Activated T-cell treated with anti-CD3 and anti-CD28 coated beads, Interleukin-2, amount 50 U/mL, for 72 hours (primary cell): ENCODE measurements around the gene CHMP1A. TPM values are rescaled to one million over a fixed set of nuclear protein-coding genes. Genes with fewer than 3 reads are reported as not detected.

Experiments used
- ATAC-seq, 2 donors: fragments of 150-1000 bp; cut with Tn5 transposase; replicated peaks in 1 of 2; 2 replicates each; pipeline ENCODE4 v1.10.0; 2021; ENCODE audit warnings: moderate library complexity in 2 of 2, mild to moderate bottlenecking in 1 of 2
- DNase-seq, 2 donors: peaks; one replicate each; pipeline ENCODE4 v3.0.0; 2021 to 2022; ENCODE audit warnings: mixed read lengths in 1 of 2
- H3K27ac Mint-ChIP-seq: one replicate; pipeline ENCODE4 v1.8.0; 2022; ENCODE audit warnings: mild to moderate bottlenecking, moderate library complexity, mixed read lengths
- H3K27me3 Mint-ChIP-seq: one replicate; pipeline ENCODE4 v1.8.0; 2022; ENCODE audit warnings: low read depth, mixed read lengths
- H3K36me3 Mint-ChIP-seq, 2 donors: one replicate each; pipeline ENCODE4 v1.8.0; 2022; ENCODE audit warnings: mixed read lengths in 2 of 2, mild to moderate bottlenecking in 1 of 2; ENCODE audit not compliant: insufficient read depth in 2 of 2
- H3K4me1 Mint-ChIP-seq: one replicate; pipeline ENCODE4 v1.8.0; 2022; ENCODE audit warnings: low read depth, mixed read lengths
- H3K4me3 Mint-ChIP-seq, 2 donors: one replicate each; pipeline ENCODE4 v1.8.0; 2022; ENCODE audit warnings: mild to moderate bottlenecking in 2 of 2, mixed read lengths in 2 of 2, moderate library complexity in 2 of 2
- H3K9me3 Mint-ChIP-seq, 2 donors: one replicate each; pipeline ENCODE4 v1.8.0; 2022; ENCODE audit warnings: mixed read lengths in 2 of 2
- total RNA-seq, 2 donors: library from RNA; stranded (reverse); gene quantifications; one replicate each; pipeline ENCODE4 v1.2.3, GENCODE V29; 2022

CHMP1A gene
- total RNA-seq, 2 donors from 2014 or later: 65.0 to 68.1 TPM

DNA sequence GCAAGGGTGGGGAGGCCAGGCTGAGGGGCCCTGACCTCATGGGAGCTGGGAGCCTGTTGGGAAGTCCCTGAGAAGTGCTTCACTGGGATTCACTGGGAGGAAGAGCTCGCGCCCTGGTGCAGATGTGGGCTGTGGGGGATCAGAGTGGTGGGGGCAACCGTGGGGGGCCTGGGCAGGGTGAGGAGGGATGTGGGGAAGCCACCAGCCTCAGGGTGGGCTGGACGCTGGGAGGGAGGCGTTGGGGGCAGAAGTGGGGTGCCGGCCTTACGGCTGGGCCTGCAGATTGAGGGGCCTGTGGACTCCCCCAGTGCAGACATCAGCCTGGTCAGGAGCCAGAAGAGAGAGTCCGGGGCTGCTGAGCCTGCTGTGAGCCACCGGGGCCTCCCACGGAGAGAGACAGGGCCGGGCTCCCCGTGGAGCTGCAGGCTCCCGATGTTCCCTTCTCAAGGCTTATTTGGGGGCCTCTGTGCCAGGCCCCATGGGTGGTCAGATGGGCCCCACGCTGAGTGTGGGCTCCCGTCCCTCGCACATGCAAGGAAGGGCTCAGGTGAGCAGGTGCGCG is 36.3 kb downstream of the CHMP1A start:
- DNase-seq (no peak), ATAC-seq (no peak)
- Mint-ChIP-seq H3K36me3 (peaks cover 0 to 2% of the 10 kb centered on the region in 2 donors), H3K4me1 (peaks cover 10% of the 10 kb centered on the region), H3K27ac (no peak overlapping the region), H3K27me3 (no peaks in the 10 kb centered on the region), H3K4me3 (no peak overlapping the region), H3K9me3 (peaks cover 2% of the 10 kb centered on the region in 2 donors)

DNA sequence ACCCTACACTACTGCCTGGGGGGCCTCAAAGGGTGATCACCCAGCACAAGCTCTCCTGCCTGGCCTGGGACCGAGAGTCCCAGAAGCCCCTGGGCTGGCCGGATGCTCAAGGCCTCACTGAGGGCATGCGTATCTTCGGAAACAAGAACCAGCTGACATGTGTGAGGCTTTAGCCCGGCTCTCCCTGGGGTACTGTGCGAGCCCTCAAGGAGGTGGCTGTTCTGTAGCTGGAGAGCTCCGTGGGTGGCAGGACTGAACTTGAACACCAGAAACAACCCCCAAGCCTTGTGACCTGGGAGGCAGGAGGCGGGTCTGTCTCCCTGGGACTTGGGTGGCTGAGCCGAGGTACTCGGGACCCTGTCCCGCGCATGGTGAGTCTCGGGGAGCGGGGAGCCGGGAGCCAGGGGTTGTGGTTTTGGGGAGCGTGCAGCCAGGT is 37.1 kb downstream of the CHMP1A start:
- H3K27me3 Mint-ChIP-seq: no peaks in the 10 kb centered on the region
- no peak overlapping the region for H3K4me3 Mint-ChIP-seq
- H3K9me3 Mint-ChIP-seq: peaks cover 2% of the 10 kb centered on the region in 2 donors
- H3K36me3 Mint-ChIP-seq: peaks cover 0 to 2% of the 10 kb centered on the region in 2 donors
- no peak overlapping the region for H3K27ac Mint-ChIP-seq
- no peak for ATAC-seq
- peaks cover 10% of the 10 kb centered on the region for H3K4me1 Mint-ChIP-seq
- no peak for DNase-seq

DNA sequence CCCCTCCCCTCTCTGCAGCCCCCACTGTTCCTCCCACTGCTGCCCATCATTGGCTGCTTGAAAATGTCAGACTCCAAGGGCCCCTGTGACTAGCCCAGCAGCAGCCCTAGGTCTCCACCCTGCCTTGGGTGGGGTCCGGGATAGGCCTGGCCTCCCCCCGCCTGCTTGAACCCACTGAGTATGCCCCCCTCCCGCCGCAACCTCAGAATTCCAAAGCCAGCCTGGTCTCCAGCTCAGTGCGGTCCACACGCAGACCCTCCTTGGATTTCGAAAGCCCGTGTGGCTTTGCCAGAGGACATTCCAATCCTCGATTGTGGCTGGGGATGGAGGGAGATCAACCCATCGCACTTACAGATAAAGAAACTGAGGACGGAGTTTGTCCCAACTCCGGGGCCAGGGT is 37.7 kb downstream of the CHMP1A start:
- peaks cover 10% of the 10 kb centered on the region for H3K4me1 Mint-ChIP-seq
- no peaks in the 10 kb centered on the region for H3K27me3 Mint-ChIP-seq

DNA sequence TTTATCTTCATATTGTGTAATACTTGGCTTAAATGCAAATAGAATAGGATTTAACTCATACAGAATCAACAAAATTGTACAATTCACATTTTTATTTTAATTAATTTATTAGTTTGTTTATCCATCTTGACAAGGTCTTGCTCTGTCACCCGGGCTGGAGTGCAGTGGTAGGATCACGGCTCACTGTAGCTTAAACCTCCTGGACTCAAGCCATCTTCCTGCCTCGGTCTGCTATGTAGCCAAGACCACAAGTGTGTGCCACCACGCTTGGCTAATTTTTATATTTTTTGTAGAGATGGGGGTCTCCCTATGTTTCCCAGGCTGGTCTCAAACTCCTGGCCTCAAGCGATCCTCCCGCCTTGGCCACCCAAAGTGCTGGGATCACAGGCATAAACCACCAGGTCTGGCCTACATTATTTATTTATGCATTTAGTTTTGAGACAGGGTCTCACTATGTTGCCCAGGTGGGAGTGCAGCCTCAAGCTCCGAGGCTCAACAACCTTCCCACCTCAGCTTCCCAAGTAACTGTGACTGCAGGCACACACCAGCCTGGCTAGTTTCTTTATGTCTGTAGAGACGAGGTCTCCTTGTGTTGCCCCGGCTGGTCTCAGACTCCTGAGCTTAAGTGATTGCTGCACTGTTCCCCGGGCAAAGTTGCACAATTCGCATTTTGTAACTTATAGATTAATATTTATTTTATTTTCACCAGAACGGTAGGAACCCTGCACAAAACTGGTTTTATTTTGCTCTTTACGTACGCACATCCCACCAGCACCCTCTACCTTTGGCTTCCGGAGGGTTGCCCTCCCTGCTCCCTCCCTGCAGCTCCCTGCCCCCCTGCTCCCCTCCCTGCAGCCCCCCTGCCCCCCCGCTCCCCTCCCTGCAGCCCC is 39.2 kb downstream of the CHMP1A start:
- Mint-ChIP-seq H3K36me3 (peaks cover 0 to 2% of the 10 kb centered on the region in 2 donors), H3K9me3 (peaks cover 2% of the 10 kb centered on the region in 2 donors), H3K4me3 (no peak overlapping the region), H3K4me1 (peaks cover 10% of the 10 kb centered on the region), H3K27ac (no peak overlapping the region), H3K27me3 (no peaks in the 10 kb centered on the region)
- DNase-seq (no peak), ATAC-seq (no peak)

More for the DNA sequence above, 37.7 kb downstream of the CHMP1A start:
- ATAC-seq (no peak), DNase-seq (no peak)
- Mint-ChIP-seq H3K36me3 (peaks cover 0 to 2% of the 10 kb centered on the region in 2 donors), H3K9me3 (peaks cover 2% of the 10 kb centered on the region in 2 donors), H3K27ac (no peak overlapping the region), H3K4me3 (no peak overlapping the region)

DNA sequence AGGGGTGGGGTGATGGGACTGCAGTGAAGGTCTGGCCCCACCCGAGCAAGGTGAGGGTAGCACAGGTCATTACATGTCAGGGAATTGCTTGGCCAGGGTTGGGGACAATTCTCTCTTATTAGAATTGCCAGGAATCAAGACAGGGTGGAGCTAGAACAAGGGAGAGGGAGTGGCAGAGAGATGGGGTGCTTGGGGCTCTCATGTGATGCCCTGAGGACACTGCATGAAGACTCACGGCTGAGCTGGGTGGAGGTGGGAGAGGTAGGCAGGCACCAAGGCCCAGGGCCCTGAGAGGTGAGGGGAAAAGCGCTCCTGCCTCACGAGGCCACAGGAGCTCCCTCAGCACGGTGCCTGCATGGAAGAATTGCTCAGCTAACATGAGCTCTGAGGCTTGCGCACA is 40.5 kb downstream of the CHMP1A start:
- no peak for ATAC-seq

DNA sequence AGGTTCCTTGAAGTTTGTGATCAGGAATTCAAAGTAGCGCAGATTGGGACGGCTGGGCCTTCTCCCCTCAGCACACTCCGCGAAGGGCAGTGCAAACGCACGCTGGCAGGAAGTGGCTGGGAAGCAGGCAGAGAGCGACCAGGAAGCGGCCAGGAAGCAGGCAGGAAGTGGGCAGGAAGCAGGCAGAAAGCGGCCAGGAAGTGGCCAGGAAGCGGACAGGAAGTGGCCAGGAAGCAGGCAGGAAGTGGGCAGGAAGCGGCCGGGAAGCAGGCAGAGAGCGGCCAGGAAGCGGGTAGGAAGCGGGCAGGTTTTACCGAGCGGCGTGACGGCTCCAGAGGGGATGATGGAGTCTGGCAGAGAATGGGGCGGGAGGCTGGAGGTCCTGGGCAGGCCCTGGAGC is 40.9 kb downstream of the CHMP1A start:
- DNase-seq (no peak), ATAC-seq (no peak)
- peaks cover 10% of the 10 kb centered on the region for H3K4me1 Mint-ChIP-seq
- H3K9me3 Mint-ChIP-seq: peaks cover 2% of the 10 kb centered on the region in 2 donors
- H3K36me3 Mint-ChIP-seq: peaks cover 0 to 2% of the 10 kb centered on the region in 2 donors
- H3K27me3 Mint-ChIP-seq: no peaks in the 10 kb centered on the region
- no peak overlapping the region for H3K4me3 Mint-ChIP-seq
- H3K27ac Mint-ChIP-seq: peak overlapping the region; percentile 61

More for the DNA sequence above, 40.5 kb downstream of the CHMP1A start:
- no peaks in the 10 kb centered on the region for H3K27me3 Mint-ChIP-seq
- peaks cover 10% of the 10 kb centered on the region for H3K4me1 Mint-ChIP-seq
- no peak overlapping the region for H3K4me3 Mint-ChIP-seq
- peaks cover 0 to 2% of the 10 kb centered on the region in 2 donors for H3K36me3 Mint-ChIP-seq
- peaks cover 2% of the 10 kb centered on the region in 2 donors for H3K9me3 Mint-ChIP-seq
- no peak for DNase-seq
- no peak overlapping the region for H3K27ac Mint-ChIP-seq

DNA sequence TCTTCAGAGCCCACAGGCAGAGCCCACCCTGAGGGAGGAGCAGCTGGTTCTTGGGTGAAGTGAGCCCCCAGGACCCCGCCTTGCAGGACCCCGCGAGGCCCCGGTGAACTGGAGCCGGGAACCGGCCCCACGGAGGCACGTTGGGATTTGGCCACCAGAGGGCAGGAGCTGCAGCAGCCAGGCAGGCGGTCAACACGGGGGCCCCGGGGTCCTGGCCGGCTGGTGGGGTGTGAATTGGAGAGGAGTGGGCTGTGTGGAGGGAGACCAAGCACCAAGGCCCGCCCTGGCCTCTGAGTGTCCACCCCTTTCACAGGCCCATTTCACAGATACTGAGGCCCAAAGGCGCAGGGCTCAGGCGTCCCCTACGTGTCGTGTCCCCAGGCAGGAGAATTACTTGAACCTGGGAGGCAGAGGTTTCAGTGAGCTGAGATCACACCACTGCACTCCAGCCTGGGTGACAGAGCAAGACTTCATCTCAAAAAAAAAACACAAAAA is 41.9 kb downstream of the CHMP1A start:
- Mint-ChIP-seq H3K27ac (no peak overlapping the region), H3K36me3 (peaks cover 0 to 2% of the 10 kb centered on the region in 2 donors), H3K4me3 (no peak overlapping the region), H3K9me3 (peaks cover 2% of the 10 kb centered on the region in 2 donors), H3K27me3 (no peaks in the 10 kb centered on the region), H3K4me1 (peaks cover 10% of the 10 kb centered on the region)
- no peak for ATAC-seq
- DNase-seq: peak in 1 of 2 donors; percentile 26

DNA sequence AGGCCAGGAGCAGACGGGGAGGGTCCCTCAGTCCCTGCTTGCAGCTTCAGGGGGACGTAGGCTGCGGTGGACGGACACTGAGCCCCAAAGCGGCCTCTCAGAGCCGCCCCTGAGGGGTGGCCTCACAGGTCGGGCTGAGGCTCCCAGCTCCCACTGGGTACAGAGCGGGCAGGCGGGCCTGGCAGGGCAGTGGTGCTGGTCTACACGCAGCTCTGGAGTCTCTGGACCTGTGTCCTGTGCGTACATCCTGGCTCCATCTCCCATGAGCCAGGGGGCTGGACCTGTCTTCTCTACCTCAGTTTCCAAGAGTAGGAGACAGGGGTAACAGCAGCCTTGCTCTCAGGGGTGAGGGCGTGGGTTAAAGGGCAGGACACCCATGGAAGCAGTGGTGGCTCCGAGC is 42.3 kb downstream of the CHMP1A start:
- Mint-ChIP-seq H3K4me3 (no peak overlapping the region), H3K9me3 (peaks cover 2% of the 10 kb centered on the region in 2 donors), H3K4me1 (peaks cover 10% of the 10 kb centered on the region), H3K27ac (no peak overlapping the region), H3K36me3 (peaks cover 0 to 2% of the 10 kb centered on the region in 2 donors), H3K27me3 (no peaks in the 10 kb centered on the region)
- ATAC-seq: no peak
- no peak for DNase-seq

DNA sequence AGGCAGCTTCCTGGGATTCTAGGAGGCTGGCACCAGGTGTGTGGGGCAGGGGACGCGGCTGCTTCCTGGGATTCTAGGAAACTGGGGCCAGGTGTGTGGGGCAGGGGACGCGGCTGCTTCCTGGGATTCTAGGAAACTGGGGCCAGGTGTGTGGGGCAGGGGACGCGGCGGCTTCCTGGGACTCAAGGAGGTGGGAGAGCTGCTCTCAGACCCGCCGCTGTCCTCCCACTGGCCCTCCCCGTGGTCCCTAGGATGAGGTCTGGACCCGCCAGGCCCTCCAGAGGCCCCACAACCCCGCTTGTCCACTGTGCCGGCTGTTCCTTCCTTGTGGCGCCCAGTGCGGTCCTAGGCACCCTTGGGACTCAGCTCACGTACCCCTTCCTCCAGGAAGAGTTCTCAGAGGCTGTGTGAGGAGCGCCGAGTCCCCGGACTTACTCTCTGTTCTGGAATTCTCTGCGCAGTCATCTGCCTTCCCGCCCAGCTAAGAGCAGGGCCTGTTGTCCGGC is 43.5 kb downstream of the CHMP1A start:
- H3K27ac Mint-ChIP-seq: no peak overlapping the region
- H3K9me3 Mint-ChIP-seq: peaks cover 2% of the 10 kb centered on the region in 2 donors
- DNase-seq (no peak), ATAC-seq (no peak)
- H3K27me3 Mint-ChIP-seq: no peaks in the 10 kb centered on the region
- no peak overlapping the region for H3K4me3 Mint-ChIP-seq
- H3K36me3 Mint-ChIP-seq: peaks cover 0 to 2% of the 10 kb centered on the region in 2 donors
- peaks cover 10% of the 10 kb centered on the region for H3K4me1 Mint-ChIP-seq

DNA sequence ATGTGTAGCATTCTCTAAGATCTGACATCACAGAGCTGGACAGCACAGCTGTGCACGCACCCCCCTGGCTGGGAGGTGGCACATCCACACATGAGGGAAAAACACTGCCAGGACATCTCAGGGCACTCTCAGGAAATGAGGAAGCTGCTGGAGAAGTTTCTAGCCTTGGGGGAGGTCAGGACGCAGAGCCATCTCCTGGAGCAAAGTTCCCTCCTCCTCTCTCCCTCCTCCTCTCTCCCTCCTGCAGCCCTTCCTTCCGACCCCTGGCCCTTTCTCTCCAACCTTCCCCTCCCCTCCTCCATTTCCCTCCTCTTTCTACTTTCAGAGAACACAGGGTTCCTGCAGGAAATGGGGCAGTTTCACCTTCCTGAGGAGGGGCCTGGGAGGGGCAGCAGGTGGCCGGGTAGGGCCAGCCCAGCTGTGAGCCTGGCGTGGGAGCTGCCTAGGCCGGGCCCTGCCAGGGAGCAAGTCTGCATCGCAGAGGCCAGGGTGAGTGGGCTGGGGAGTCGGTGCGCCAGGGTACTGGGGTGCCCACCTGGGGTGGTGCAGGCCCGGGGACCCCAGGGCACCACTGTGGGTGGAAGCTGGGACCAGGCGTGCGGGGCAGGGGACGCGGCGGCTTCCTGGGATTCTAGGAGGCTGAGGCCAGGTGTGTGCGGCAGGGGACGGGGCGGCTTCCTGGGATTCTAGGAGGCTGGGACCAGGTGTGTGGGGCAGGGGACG is 44.1 kb downstream of the CHMP1A start, which contains the start of gene DPEP1:
TSS of gene DPEP1 (plus strand) at position 412 of the 723 bp plus-strand sequence. CDS start 16,769 bp downstream, outside the sequence.
- Mint-ChIP-seq H3K9me3 (peaks cover 2% of the 10 kb centered on the region in 2 donors), H3K27me3 (no peaks in the 10 kb centered on the region), H3K4me3 (no peak within 1 kb of the TSS), H3K27ac (no peak within 1 kb of the TSS), H3K4me1 (peaks cover 10% of the 10 kb centered on the region), H3K36me3 (peaks cover 0 to 2% of the 10 kb centered on the region in 2 donors)
- DNase-seq (no peak), ATAC-seq (no peak)

DNA sequence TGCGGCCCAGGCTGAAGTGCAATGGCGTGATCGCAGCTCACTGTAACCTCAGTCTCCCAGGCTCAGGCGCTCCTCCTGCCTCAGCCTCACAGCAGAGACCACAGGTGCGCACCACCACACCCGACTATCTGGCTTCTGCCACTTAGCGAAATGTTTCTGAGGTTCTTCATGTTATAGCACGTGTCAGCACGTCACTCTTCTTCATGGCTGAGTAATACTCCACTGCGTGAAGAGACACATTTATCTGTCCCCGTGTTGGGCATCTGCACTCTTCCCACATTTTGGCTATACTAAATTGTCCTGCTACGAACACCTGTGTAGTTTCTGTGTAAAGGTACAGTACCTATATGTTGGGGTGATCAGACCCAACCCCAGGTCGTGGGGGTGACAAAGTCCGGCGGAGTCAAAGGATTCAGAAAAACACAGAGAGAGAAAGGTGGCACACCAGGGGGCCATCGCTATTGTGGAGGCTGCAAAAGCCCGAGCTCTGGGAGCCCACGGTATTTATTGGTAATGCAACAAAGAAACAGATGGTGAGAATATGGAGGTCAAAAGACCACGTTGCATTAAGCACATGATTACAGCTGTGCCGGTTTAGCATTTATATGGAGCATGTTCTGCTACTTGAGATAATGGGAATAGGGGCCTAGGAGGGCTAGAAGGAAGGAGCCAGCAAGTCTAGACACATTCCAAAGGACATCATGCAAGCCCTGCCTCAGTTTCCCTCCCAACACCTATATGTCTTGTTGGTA is 44.9 kb downstream of the CHMP1A start:
- no peak for DNase-seq
- ATAC-seq: no peak
- H3K4me1 Mint-ChIP-seq: peaks cover 10% of the 10 kb centered on the region
- no peak overlapping the region for H3K4me3 Mint-ChIP-seq
- no peaks in the 10 kb centered on the region for H3K27me3 Mint-ChIP-seq
- no peak overlapping the region for H3K27ac Mint-ChIP-seq
- peaks cover 2% of the 10 kb centered on the region in 2 donors for H3K9me3 Mint-ChIP-seq
- peaks cover 0 to 2% of the 10 kb centered on the region in 2 donors for H3K36me3 Mint-ChIP-seq

DNA sequence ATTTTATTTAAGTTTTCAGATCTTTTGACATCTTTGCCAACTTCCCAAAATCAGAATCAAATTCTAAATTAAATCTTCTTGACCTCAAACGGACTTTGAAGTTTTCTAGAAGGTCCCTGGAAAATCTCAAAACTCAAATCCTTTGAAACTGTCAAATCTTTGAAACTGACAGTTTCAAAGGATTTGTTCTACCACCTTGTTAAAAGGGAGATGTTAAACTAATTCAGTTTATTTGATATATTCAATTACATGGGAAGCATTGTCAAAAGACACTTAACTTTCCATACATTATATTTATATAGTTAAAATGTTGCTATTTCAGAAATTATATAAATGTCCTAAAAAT is 47.4 kb downstream of the CHMP1A start:
- no peaks in the 10 kb centered on the region for H3K9me3 Mint-ChIP-seq
- no peak overlapping the region for H3K4me3 Mint-ChIP-seq
- H3K36me3 Mint-ChIP-seq: no peaks in the 10 kb centered on the region
- no peak overlapping the region for H3K27ac Mint-ChIP-seq
- H3K4me1 Mint-ChIP-seq: no peaks in the 10 kb centered on the region
- DNase-seq: no peak
- no peak for ATAC-seq
- H3K27me3 Mint-ChIP-seq: no peaks in the 10 kb centered on the region
